Smooth muscle cell (in vitro differentiated cells): ENCODE measurements around the gene DDR2. TPM values are rescaled to one million over a fixed set of nuclear protein-coding genes. Genes with fewer than 3 reads are reported as not detected.

Source experiments
- DNase-seq: peaks from one replicate; lab custom pipeline; 2025; ENCODE audit not compliant: unreplicated experiment; lab: John Stamatoyannopoulos, UW
- H2AFZ ChIP-seq: fragments of 200-600 bp; sonication (generic); 2 replicates; pipeline ENCODE4 v1.6.0; 2016; ENCODE audit warnings: antibody characterized with exemption, low read depth, mild to moderate bottlenecking
- H3F3A ChIP-seq: fragments of 200-600 bp; sonication (generic); 2 replicates; pipeline ENCODE4 v1.6.0; 2017; ENCODE audit warnings: antibody characterized with exemption, low read depth
- H3K27ac ChIP-seq: fragments of 200-600 bp; sonication (generic); 2 replicates; pipeline ENCODE4 v1.5.1; 2016; ENCODE audit warnings: low read depth, mild to moderate bottlenecking
- H3K27me3 ChIP-seq: fragments of 200-600 bp; sonication (generic); 2 replicates; pipeline ENCODE4 v1.6.1; 2016; ENCODE audit warnings: low read depth, mild to moderate bottlenecking
- H3K36me3 ChIP-seq: fragments of 200-600 bp; sonication (generic); 2 replicates; pipeline ENCODE4 v1.5.1; 2016; ENCODE audit warnings: low read depth
- H3K4me1 ChIP-seq: fragments of 200-600 bp; sonication (generic); 2 replicates; pipeline ENCODE4 v1.5.1; 2016; ENCODE audit warnings: low read depth
- H3K4me2 ChIP-seq: fragments of 200-600 bp; sonication (generic); 2 replicates; pipeline ENCODE4 v1.6.0; 2016; ENCODE audit warnings: mild to moderate bottlenecking
- H3K4me3 ChIP-seq: fragments of 200-600 bp; sonication (generic); 2 replicates; pipeline ENCODE4 v1.5.1; 2016; ENCODE audit warnings: mild to moderate bottlenecking
- H3K79me2 ChIP-seq: fragments of 200-600 bp; sonication (generic); 2 replicates; pipeline ENCODE4 v1.6.0; 2016; ENCODE audit warnings: low read depth, mild to moderate bottlenecking
- H3K9ac ChIP-seq: fragments of 200-600 bp; sonication (generic); 2 replicates; pipeline ENCODE4 v1.6.0; 2016; ENCODE audit warnings: low read depth
- H3K9me3 ChIP-seq: fragments of 200-600 bp; sonication (generic); replicated peaks from 2 replicates; pipeline ENCODE4 v1.5.1; 2016; ENCODE audit warnings: low read depth
- H4K20me1 ChIP-seq: fragments of 200-600 bp; sonication (generic); 2 replicates; pipeline ENCODE4 v1.6.0; 2016; ENCODE audit warnings: low read depth
- CTCF ChIP-seq: fragments of 200-600 bp; sonication (generic); IDR thresholded peaks from 2 replicates; pipeline ENCODE4 v1.5.1; 2017; ENCODE audit warnings: borderline replicate concordance, mild to moderate bottlenecking, antibody characterized with exemption; ENCODE audit not compliant: insufficient read depth, poor library complexity, severe bottlenecking
- WGBS: methylation state at CpG from one replicate; pipeline ENCODE4 v1.1.7; 2016; ENCODE audit warnings: low lambda C conversion rate; 5-methylcytosine and 5-hydroxymethylcytosine counted together
- polyA plus RNA-seq: library from polyadenylated mRNA; unstranded; fragments of >200 nt; fragmentation: Nextera tagmentation; extraction: Ambion mirVana; gene quantifications from 2 replicates; pipeline ENCODE4 v1.2.1, GENCODE V29; 2016
- total RNA-seq: library from RNA; depleted of rRNA; stranded (reverse); fragments of >200 nt; gene quantifications from 2 replicates; pipeline ENCODE4 v1.2.3, GENCODE V29; 2014

DDR2 gene
- total and polyA plus RNA-seq, 2 experiments from 2014 or later, result 13.3 to 24.5 TPM

- no peak for TF ChIP-seq CTCF
- Histone ChIP-seq H3K4me1 (peaks cover 16% of the 10 kb centered on the region), H4K20me1 (peaks cover 38% of the 10 kb centered on the region), H3K36me3 (no peaks in the 10 kb centered on the region), H3K27me3 (no peaks in the 10 kb centered on the region), H2AFZ (no peak overlapping the region), H3K4me3 (no peak overlapping the region), H3K9me3 (no peaks in the 10 kb centered on the region), H3K27ac (peak overlapping the region; percentile 59), H3K9ac (no peak overlapping the region), H3F3A (no peaks in the 10 kb centered on the region), H3K79me2 (peaks cover 9% of the 10 kb centered on the region), H3K4me2 (peak overlapping the region; percentile 28)
- 69% methylated on average over 5 of the region's 5 CpGs for WGBS
- no peak for DNase-seq
Observed at GRCh38 chr1:162689745-162690671, 57.7 kb downstream of the DDR2 start.

- no peaks in the 10 kb centered on the region for H3F3A ChIP-seq
- WGBS, result 20% methylated on average over 7 of the region's 7 CpGs
- no peaks in the 10 kb centered on the region for H3K36me3 ChIP-seq
- H4K20me1 ChIP-seq, result peaks cover 30% of the 10 kb centered on the region
- no peaks in the 10 kb centered on the region for H3K27me3 ChIP-seq
- TF ChIP-seq CTCF, result no peak
- no peak overlapping the region for H3K4me3 ChIP-seq
- peaks cover 20% of the 10 kb centered on the region for H3K4me1 ChIP-seq
- DNase-seq, result no peak
- H3K79me2 ChIP-seq, result peaks cover 14% of the 10 kb centered on the region
- H3K9me3 ChIP-seq, result no peaks in the 10 kb centered on the region
- H3K27ac ChIP-seq, result peak overlapping the region; percentile 59
- H3K4me2 ChIP-seq, result peak overlapping the region; percentile 28
- no peak overlapping the region for H2AFZ ChIP-seq
- H3K9ac ChIP-seq, result no peak overlapping the region
Observed at GRCh38 chr1:162690672-162691434, 58.6 kb downstream of the DDR2 start.

GRCh38 chr1:162691999-162692575 lies 59.8 kb downstream of the DDR2 start:
- no peak overlapping the region for H3K9ac ChIP-seq
- peaks cover 4% of the 10 kb centered on the region for H3F3A ChIP-seq
- no peak overlapping the region for H3K4me2 ChIP-seq
- no peak for TF ChIP-seq CTCF
- no peak for DNase-seq
- peaks cover 32% of the 10 kb centered on the region for H3K4me1 ChIP-seq
- peaks cover 27% of the 10 kb centered on the region for H4K20me1 ChIP-seq
- H3K36me3 ChIP-seq, result no peaks in the 10 kb centered on the region
- no peak overlapping the region for H3K4me3 ChIP-seq
- no peaks in the 10 kb centered on the region for H3K27me3 ChIP-seq
- no peaks in the 10 kb centered on the region for H3K9me3 ChIP-seq
- peaks cover 11% of the 10 kb centered on the region for H3K79me2 ChIP-seq
- 87% methylated on average over 4 of the region's 4 CpGs for WGBS
- H2AFZ ChIP-seq, result no peak overlapping the region
- no peak overlapping the region for H3K27ac ChIP-seq
